SIG-M5 treated with dmso at 0.1 percent for 504 hours (cell line): ENCODE results near the gene CTSC.

Experiments
- DNase-seq: peaks from one replicate; lab custom pipeline; 2025; ENCODE audit not compliant: unreplicated experiment; lab: John Stamatoyannopoulos, UW

CTSC gene

GRCh38 chr11:88320149-88320559, 17.4 kb downstream of the CTSC start:
- DNase-seq: no peak

- no peak for DNase-seq
Observed at GRCh38 chr11:88318017-88318416, 19.5 kb downstream of the CTSC start.

- no peak for DNase-seq
Observed at GRCh38 chr11:88317536-88317935, 20.0 kb downstream of the CTSC start.

GRCh38 chr11:88315981-88316441, 21.5 kb downstream of the CTSC start:
- no peak for DNase-seq

- DNase-seq: no peak
Observed at GRCh38 chr11:88315015-88315414, 22.5 kb downstream of the CTSC start.

GRCh38 chr11:88313441-88313840, 24.1 kb downstream of the CTSC start:
- no peak for DNase-seq

- no peak for DNase-seq
Observed at GRCh38 chr11:88312628-88313027, 24.9 kb downstream of the CTSC start.

GRCh38 chr11:88310246-88310645, 27.3 kb downstream of the CTSC start:
- no peak for DNase-seq

- no peak for DNase-seq
Observed at GRCh38 chr11:88308576-88308975, 29.0 kb downstream of the CTSC start.

- no peak for DNase-seq
Observed at GRCh38 chr11:88307749-88308425, 29.6 kb downstream of the CTSC start.

GRCh38 chr11:88306785-88307184, 30.8 kb downstream of the CTSC start:
- no peak for DNase-seq

GRCh38 chr11:88305430-88305829, 32.1 kb downstream of the CTSC start:
- no peak for DNase-seq

- DNase-seq: no peak
Observed at GRCh38 chr11:88304352-88304751, 33.2 kb downstream of the CTSC start.

GRCh38 chr11:88303037-88303436, 34.5 kb downstream of the CTSC start:
- DNase-seq: no peak

GRCh38 chr11:88301488-88302140, 35.9 kb downstream of the CTSC start:
- DNase-seq: no peak

- no peak for DNase-seq
Observed at GRCh38 chr11:88300888-88301487, 36.5 kb downstream of the CTSC start.

- DNase-seq: no peak
Observed at GRCh38 chr11:88297863-88298262, 39.7 kb downstream of the CTSC start.

- DNase-seq: no peak
Observed at GRCh38 chr11:88297421-88297820, 40.1 kb downstream of the CTSC start.

- DNase-seq: no peak
Observed at GRCh38 chr11:88295028-88295427, 42.5 kb downstream of the CTSC start.

GRCh38 chr11:88293931-88294330, 43.6 kb downstream of the CTSC start:
- no peak for DNase-seq

- no peak for DNase-seq
Observed at GRCh38 chr11:88292171-88292843, 45.2 kb downstream of the CTSC start.

- no peak for DNase-seq
Observed at GRCh38 chr11:88288560-88288959, 49.0 kb downstream of the CTSC start.
